HG03039 (cell line): Measurements from ENCODE around the gene DHX35.
"Not testable (repeated sequence)": the region's sequence is repeated elsewhere in the genome, so short reads cannot be mapped to it uniquely, and the experiment has no call there.

Source experiments
- ATAC-seq: cut with Tn5 transposase; IDR thresholded peaks from one replicate; pipeline ENCODE4 v1.9.1; 2021; ENCODE audit warnings: mild to moderate bottlenecking, moderate library complexity; ENCODE audit not compliant: unreplicated experiment

The DHX35 gene

GRCh38 chr20:38940644-38941043 lies 21.5 kb upstream of the DHX35 start:
- ATAC-seq = no peak

GRCh38 chr20:38941726-38942389 lies 20.3 kb upstream of the DHX35 start:
- no peak for ATAC-seq

GRCh38 chr20:38945012-38945411 lies 17.1 kb upstream of the DHX35 start:
- no peak for ATAC-seq

- no peak for ATAC-seq
Measured at GRCh38 chr20:38946836-38947235, 15.3 kb upstream of the DHX35 start.

GRCh38 chr20:38947931-38948362 lies 14.2 kb upstream of the DHX35 start:
- ATAC-seq = no peak

GRCh38 chr20:38950254-38950653 lies 11.9 kb upstream of the DHX35 start:
- no peak for ATAC-seq

- ATAC-seq = no peak
Measured at GRCh38 chr20:38951611-38952010, 10.5 kb upstream of the DHX35 start.

- ATAC-seq = no peak
Measured at GRCh38 chr20:38952153-38952552, 10.0 kb upstream of the DHX35 start.

GRCh38 chr20:38953630-38954340 lies 8.4 kb upstream of the DHX35 start:
- no peak for ATAC-seq

GRCh38 chr20:38957235-38957876 lies 4.8 kb upstream of the DHX35 start:
- ATAC-seq = no peak

- ATAC-seq = no peak
Measured at GRCh38 chr20:38957915-38958485, 4.1 kb upstream of the DHX35 start.

GRCh38 chr20:38960187-38960687 lies 1.9 kb upstream of the DHX35 start:
- ATAC-seq = not testable (repeated sequence)

- no peak for ATAC-seq
Measured at GRCh38 chr20:38961530-38962043, 557 bp upstream of the DHX35 start.

- no peak for ATAC-seq
Measured at GRCh38 chr20:38962928-38963401, 821 bp downstream of the DHX35 start.

GRCh38 chr20:38963745-38964144 lies 1.6 kb downstream of the DHX35 start:
- no peak for ATAC-seq

- ATAC-seq = no peak
Measured at GRCh38 chr20:38965264-38965663, 3.1 kb downstream of the DHX35 start.

GRCh38 chr20:38968090-38968489 lies 5.9 kb downstream of the DHX35 start:
- ATAC-seq = no peak

- ATAC-seq = no peak
Measured at GRCh38 chr20:38969708-38970107, 7.6 kb downstream of the DHX35 start.

GRCh38 chr20:38970302-38970701 lies 8.2 kb downstream of the DHX35 start:
- no peak for ATAC-seq

GRCh38 chr20:38973107-38973506 lies 11.0 kb downstream of the DHX35 start:
- no peak for ATAC-seq

GRCh38 chr20:38973645-38974044 lies 11.5 kb downstream of the DHX35 start:
- no peak for ATAC-seq
